T-cell (primary cell): ENCODE results near the gene CCSER1. TPM values are rescaled to one million over a fixed set of nuclear protein-coding genes. Genes with fewer than 3 reads are reported as not detected.

Source experiments
- ATAC-seq, 4 experiments: fragments of 200-7000 bp in 3 of 4; fragments of 150-1000 bp in 1 of 4; cut with Tn5 transposase; replicated peaks in 1 of 4; 1 replicate in 3 of 4; 2 replicates in 1 of 4; pipeline ENCODE4 v1.10.0; 2021; ENCODE audit warnings: moderate library complexity in 3 of 4, mild to moderate bottlenecking in 2 of 4, moderate number of reproducible peaks in 1 of 4
- CTCF ChIA-PET, 2 donors: fragments of 300-600 bp; sonication (Branson Sonifier 250); formaldehyde crosslinking; loops; one replicate each; lab custom pipeline; 2022; ENCODE audit warnings: antibody characterized with exemption in 2 of 2; lab: Charles Lee
- POLR2A ChIA-PET, 2 donors: fragments of 300-600 bp; sonication (Branson Sonifier 250); formaldehyde crosslinking; loops; one replicate each; lab custom pipeline; 2022; ENCODE audit warnings: antibody characterized with exemption in 2 of 2; lab: Charles Lee
- DNase-seq, 35 experiments: peaks; one replicate each; pipeline versions ENCODE4 v3.0.0 to v3.0.0-alpha.2; 2013 to 2023
- H3K27ac ChIP-seq: one replicate; pipeline ENCODE4 v1.5.1; 2013; ENCODE audit warnings: low read length
- H3K27me3 ChIP-seq, 2 experiments: replicated peaks in 1 of 2; 1 replicate in 1 of 2; 2 replicates in 1 of 2; pipeline versions ENCODE4 v1.6.1 to v1.7.0; 2013; ENCODE audit warnings: low read length in 1 of 2, mixed read lengths in 1 of 2; ENCODE audit not compliant: control insufficient read depth in 2 of 2, insufficient read depth in 2 of 2; ENCODE audit errors: extremely low read depth in 1 of 2
- H3K36me3 ChIP-seq, 2 donors: 1 replicate in 1 of 2; 2 replicates in 1 of 2; pipeline versions ENCODE4 v1.6.1 to v1.7.0; 2013; ENCODE audit warnings: low read length in 1 of 2; ENCODE audit not compliant: control insufficient read depth in 2 of 2, insufficient read depth in 1 of 2; ENCODE audit errors: extremely low read depth in 1 of 2
- H3K4me1 ChIP-seq, 2 experiments: 1 replicate in 1 of 2; 2 replicates in 1 of 2; pipeline versions ENCODE4 v1.6.1 to v1.7.0; 2013; ENCODE audit warnings: low read length in 2 of 2, mixed read lengths in 1 of 2; ENCODE audit not compliant: insufficient read depth in 2 of 2, control insufficient read depth in 1 of 2; ENCODE audit errors: extremely low read depth in 1 of 2
- H3K4me3 ChIP-seq, 2 donors: 1 replicate in 1 of 2; 2 replicates in 1 of 2; pipeline versions ENCODE4 v1.5.1 to v1.7.0; 2013; ENCODE audit warnings: mild to moderate bottlenecking in 2 of 2, low read length in 1 of 2, moderate library complexity in 1 of 2; ENCODE audit not compliant: control insufficient read depth in 1 of 2; ENCODE audit errors: extremely low read depth in 1 of 2
- H3K9me3 ChIP-seq: 2 replicates; pipeline ENCODE4 v1.7.0; 2013
- H3K27ac Mint-ChIP-seq, 2 donors: one replicate each; pipeline ENCODE4 v1.8.0; 2020 to 2021; ENCODE audit warnings: mild to moderate bottlenecking in 2 of 2, mixed read lengths in 2 of 2
- H3K27me3 Mint-ChIP-seq, 2 donors: one replicate each; pipeline ENCODE4 v1.8.0; 2021 to 2022; ENCODE audit warnings: mixed read lengths in 2 of 2
- H3K36me3 Mint-ChIP-seq: one replicate; pipeline ENCODE4 v1.8.0; 2021; ENCODE audit warnings: mixed read lengths
- H3K4me1 Mint-ChIP-seq, 3 donors: one replicate each; pipeline ENCODE4 v1.8.0; 2020 to 2022; ENCODE audit warnings: mixed read lengths in 3 of 3, mild to moderate bottlenecking in 1 of 3
- H3K4me3 Mint-ChIP-seq, 3 donors: one replicate each; pipeline ENCODE4 v1.8.0; 2020 to 2022; ENCODE audit warnings: mild to moderate bottlenecking in 3 of 3, mixed read lengths in 3 of 3, moderate library complexity in 3 of 3
- H3K9me3 Mint-ChIP-seq, 3 donors: one replicate each; pipeline ENCODE4 v1.8.0; 2020 to 2022; ENCODE audit warnings: mixed read lengths in 3 of 3
- WGBS: methylation state at CpG from one replicate; pipeline ENCODE4 v1.1.5; 2013; ENCODE audit warnings: missing lambda C conversion rate; ENCODE audit not compliant: insufficient coverage; 5-methylcytosine and 5-hydroxymethylcytosine counted together
- total RNA-seq, 35 experiments: library from RNA in 6 of 35; stranded (reverse) in 6 of 35; fragments of 120-200 nt in 1 of 35; gene quantifications; one replicate each; pipeline versions ENCODE4 v1.2.1 to v1.2.4 and lab custom pipeline; 2013 to 2026

The CCSER1 gene
- total RNA-seq, 5 donors from 2014 or later (not counting 1 experiment from before 2014, with no cell fraction given): 0.35 to 1.4 (median 0.98) TPM

DNA sequence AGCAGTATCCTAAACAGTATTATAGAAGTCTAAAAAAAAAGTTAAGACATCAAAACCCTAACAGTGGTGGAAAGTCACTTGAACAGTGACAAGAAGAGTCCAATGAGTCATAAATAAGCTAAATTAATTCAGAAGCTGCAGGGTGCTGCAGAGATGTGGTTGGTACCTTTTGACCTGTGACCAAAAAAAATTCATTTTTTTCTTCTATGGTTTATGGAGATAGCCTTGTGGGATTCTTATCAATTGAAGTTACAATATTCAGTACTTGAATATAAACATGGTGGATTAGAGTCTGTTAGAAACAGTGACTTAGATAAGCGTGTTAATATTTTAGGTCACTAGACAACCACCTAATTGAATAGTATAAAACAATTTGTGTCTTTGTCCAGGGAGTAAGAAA is 35.4 kb downstream of the CCSER1 start:
- Histone ChIP-seq H3K36me3 (no peaks in the 10 kb centered on the region), H3K27me3 (no peaks in the 10 kb centered on the region), H3K4me1 (no peaks in the 10 kb centered on the region), H3K4me3 (no peak overlapping the region), H3K9me3 (no peaks in the 10 kb centered on the region), H3K27ac (no peak overlapping the region)
- Mint-ChIP-seq H3K4me1 (no peaks in the 10 kb centered on the region), H3K27me3 (no peaks in the 10 kb centered on the region), H3K27ac (no peak overlapping the region), H3K4me3 (no peak overlapping the region), H3K9me3 (no peaks in the 10 kb centered on the region), H3K36me3 (no peaks in the 10 kb centered on the region)
- ChIA-PET CTCF (no interaction called here), POLR2A (interaction anchor here in 1 of 2 donors (0.6 kb wide), 1 partner anchor 318 kb away, joined by 3 read pairs; no protein-coding TSS in a partner anchor)
- ATAC-seq (no peak), DNase-seq (no peak)
- no CpG with 5 or more reads among the region's 1 CpG for WGBS

DNA sequence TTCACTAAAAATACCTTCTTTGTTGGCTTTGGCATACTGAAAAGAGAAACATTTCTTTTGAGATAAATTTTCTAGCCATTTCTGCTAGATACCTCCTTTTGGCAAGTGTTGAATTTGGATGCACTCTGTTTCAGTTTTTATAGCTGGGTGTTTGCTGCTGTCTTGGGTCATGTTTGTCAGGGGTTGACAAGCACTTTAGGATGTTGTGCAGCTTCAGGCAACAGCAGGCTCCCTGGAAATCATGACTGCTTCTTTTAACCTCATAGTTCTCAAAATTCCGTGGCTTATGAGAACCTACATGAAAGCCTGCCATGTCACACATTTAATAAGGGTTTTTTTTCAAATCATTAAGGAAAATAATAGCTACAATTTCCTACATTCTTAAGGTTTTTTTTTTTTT is 36.7 kb downstream of the CCSER1 start:
- no CpG with 5 or more reads among the region's 1 CpG for WGBS
- Mint-ChIP-seq H3K9me3 (no peaks in the 10 kb centered on the region), H3K4me3 (no peak overlapping the region), H3K4me1 (no peaks in the 10 kb centered on the region), H3K36me3 (no peaks in the 10 kb centered on the region), H3K27me3 (peaks cover 0 to 1% of the 10 kb centered on the region in 2 donors), H3K27ac (no peak overlapping the region)
- Histone ChIP-seq H3K9me3 (no peaks in the 10 kb centered on the region), H3K4me1 (no peaks in the 10 kb centered on the region), H3K4me3 (no peak overlapping the region), H3K27ac (no peak overlapping the region), H3K36me3 (no peaks in the 10 kb centered on the region), H3K27me3 (no peaks in the 10 kb centered on the region)
- CTCF ChIA-PET: no interaction called here
- ATAC-seq (no peak), DNase-seq (no peak)
- POLR2A ChIA-PET: no interaction called here

DNA sequence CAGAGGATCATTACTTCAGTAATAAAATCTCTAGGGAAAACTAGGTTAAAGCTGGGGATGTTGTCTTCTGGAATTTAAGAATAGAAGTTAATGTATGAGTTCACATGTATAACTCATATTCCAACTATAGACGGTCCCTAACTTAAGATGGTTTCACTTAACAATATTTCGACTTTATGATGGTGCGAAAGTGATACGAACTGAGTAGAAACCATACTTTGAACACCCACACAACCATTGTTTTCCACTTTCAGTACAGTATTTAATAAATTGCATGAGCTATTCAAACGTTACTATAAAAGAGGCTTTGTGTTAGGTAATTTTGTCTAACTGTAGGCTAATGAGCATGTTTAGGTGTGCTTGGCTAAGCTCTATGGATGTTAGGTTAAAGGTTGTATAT is 38.7 kb downstream of the CCSER1 start:
- no peak for ATAC-seq
- CTCF ChIA-PET: no interaction called here
- H3K27ac Mint-ChIP-seq: no peak overlapping the region

DNA sequence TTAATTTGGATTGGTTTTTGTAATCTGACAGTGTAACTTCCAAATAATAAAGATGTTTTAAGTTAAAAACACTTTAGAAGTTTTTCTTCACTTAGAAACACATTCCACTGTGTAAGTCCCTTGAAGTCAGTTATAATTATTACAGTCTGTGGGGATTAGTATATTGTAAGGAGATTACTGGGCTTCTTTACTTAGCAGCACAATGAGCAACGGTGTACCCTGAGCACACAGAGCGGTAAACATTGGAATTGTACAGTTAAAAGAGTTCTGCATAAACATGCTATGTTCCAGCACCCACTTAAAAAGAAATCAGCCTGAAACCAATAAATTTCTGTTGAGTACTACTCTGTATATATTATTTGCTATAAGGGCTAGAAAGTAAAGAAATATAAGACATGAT is 44.3 kb downstream of the CCSER1 start:
- Mint-ChIP-seq H3K27ac (no peak overlapping the region), H3K27me3 (peaks cover 0 to 1% of the 10 kb centered on the region in 2 donors), H3K36me3 (no peaks in the 10 kb centered on the region), H3K4me1 (no peaks in the 10 kb centered on the region), H3K4me3 (no peak overlapping the region), H3K9me3 (peaks cover 0 to 8% (median 8%) of the 10 kb centered on the region in 3 donors)
- Histone ChIP-seq H3K36me3 (no peaks in the 10 kb centered on the region), H3K4me3 (no peak overlapping the region), H3K27me3 (no peaks in the 10 kb centered on the region), H3K9me3 (no peaks in the 10 kb centered on the region), H3K4me1 (no peaks in the 10 kb centered on the region), H3K27ac (no peak overlapping the region)
- ATAC-seq: no peak
- no peak for DNase-seq
- ChIA-PET POLR2A (no interaction called here), CTCF (no interaction called here)
- no CpG with 5 or more reads among the region's 2 CpGs for WGBS

More for the DNA sequence above, 38.7 kb downstream of the CCSER1 start:
- H3K27me3 Mint-ChIP-seq: peaks cover 0 to 1% of the 10 kb centered on the region in 2 donors
- no peak overlapping the region for H3K27ac ChIP-seq
- H3K36me3 ChIP-seq: no peaks in the 10 kb centered on the region
- DNase-seq: no peak
- POLR2A ChIA-PET: no interaction called here
- H3K9me3 ChIP-seq: no peaks in the 10 kb centered on the region
- no peak overlapping the region for H3K4me3 Mint-ChIP-seq
- no peaks in the 10 kb centered on the region for H3K36me3 Mint-ChIP-seq
- no peaks in the 10 kb centered on the region for H3K4me1 Mint-ChIP-seq
- WGBS: no CpG with 5 or more reads among the region's 5 CpGs
- H3K9me3 Mint-ChIP-seq: peaks cover 0 to 8% (median 8%) of the 10 kb centered on the region in 3 donors
- no peak overlapping the region for H3K4me3 ChIP-seq
- no peaks in the 10 kb centered on the region for H3K4me1 ChIP-seq
- H3K27me3 ChIP-seq: no peaks in the 10 kb centered on the region

DNA sequence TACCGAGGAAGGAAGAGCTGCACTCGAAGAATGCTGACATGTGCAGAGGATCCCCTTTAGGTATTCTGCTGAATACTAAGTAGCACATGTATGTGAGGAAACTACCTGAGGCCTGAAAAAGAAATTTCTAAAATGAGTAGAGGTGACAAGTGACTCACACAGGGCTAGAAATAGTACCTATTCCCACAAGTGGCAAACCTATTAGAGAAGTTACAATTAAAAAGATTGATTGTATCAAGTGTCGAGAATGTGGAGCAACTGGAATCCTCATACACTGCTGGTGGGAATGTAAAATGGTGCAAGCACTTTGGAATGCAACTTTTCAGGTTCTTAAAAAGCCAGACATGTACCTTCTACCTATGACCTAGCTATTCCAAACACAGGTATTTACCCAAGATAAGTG is 47.4 kb downstream of the CCSER1 start:
- Histone ChIP-seq H3K9me3 (no peaks in the 10 kb centered on the region), H3K27ac (no peak overlapping the region), H3K4me3 (no peak overlapping the region), H3K4me1 (no peaks in the 10 kb centered on the region), H3K27me3 (no peaks in the 10 kb centered on the region), H3K36me3 (no peaks in the 10 kb centered on the region)
- ATAC-seq: no peak
- Mint-ChIP-seq H3K4me3 (no peak overlapping the region), H3K27ac (no peak overlapping the region), H3K9me3 (peaks cover 0 to 7% (median 7%) of the 10 kb centered on the region in 3 donors), H3K36me3 (no peaks in the 10 kb centered on the region), H3K27me3 (no peaks in the 10 kb centered on the region), H3K4me1 (no peaks in the 10 kb centered on the region)
- CTCF ChIA-PET: no interaction called here
- POLR2A ChIA-PET: no interaction called here
- WGBS: 100% methylated on average over 2 of the region's 3 CpGs
- DNase-seq: no peak

DNA sequence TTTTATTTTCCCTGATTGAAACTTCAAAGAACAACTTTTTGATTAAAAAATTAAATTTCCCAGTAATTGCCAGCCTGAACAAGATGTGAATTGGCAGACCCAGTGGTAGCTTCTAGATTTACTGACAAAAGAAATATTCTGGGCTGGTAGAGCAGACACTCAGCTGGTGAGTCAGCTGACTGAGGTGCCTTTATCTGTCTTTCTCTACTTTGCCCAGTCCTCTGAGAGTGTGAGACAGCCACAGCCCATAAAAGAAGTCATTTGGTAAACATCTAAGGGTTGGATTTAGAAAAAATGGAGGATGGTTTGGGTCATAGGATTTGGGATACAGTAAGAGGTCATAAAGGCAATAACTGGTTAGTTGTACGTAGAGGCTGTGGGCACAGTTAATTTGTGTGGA is 54.5 kb downstream of the CCSER1 start:
- Histone ChIP-seq H3K4me1 (no peaks in the 10 kb centered on the region), H3K27me3 (no peaks in the 10 kb centered on the region), H3K4me3 (no peak overlapping the region), H3K9me3 (no peaks in the 10 kb centered on the region), H3K27ac (no peak overlapping the region), H3K36me3 (no peaks in the 10 kb centered on the region)
- DNase-seq (no peak), ATAC-seq (no peak)
- Mint-ChIP-seq H3K27ac (no peak overlapping the region), H3K4me1 (no peaks in the 10 kb centered on the region), H3K4me3 (no peak overlapping the region), H3K9me3 (no peaks in the 10 kb centered on the region), H3K27me3 (peaks cover 0 to 6% of the 10 kb centered on the region in 2 donors), H3K36me3 (no peaks in the 10 kb centered on the region)
- ChIA-PET CTCF (no interaction called here), POLR2A (no interaction called here)
- no CpG with 5 or more reads among the region's 1 CpG for WGBS

DNA sequence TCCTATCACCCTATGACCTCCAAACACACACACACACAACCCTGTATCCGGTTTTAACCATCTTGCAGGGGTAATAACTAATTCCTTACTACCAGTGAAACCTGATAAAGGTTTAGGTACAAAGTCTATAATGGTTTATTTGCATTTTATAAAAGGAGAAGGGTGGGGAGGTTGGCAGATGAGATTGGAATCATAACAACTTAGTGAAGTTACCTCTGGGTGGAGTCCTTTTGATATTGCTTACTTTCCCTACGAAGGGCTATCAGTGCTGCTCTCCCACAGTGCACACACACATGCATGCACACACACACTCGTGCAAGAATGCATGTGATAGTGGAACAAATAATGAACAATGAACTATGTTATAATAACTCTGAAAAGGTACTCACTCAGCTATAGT is 56.1 kb downstream of the CCSER1 start:
- Mint-ChIP-seq H3K27me3 (peaks cover 0 to 6% of the 10 kb centered on the region in 2 donors), H3K4me3 (no peak overlapping the region), H3K27ac (no peak overlapping the region), H3K9me3 (no peaks in the 10 kb centered on the region), H3K36me3 (no peaks in the 10 kb centered on the region), H3K4me1 (no peaks in the 10 kb centered on the region)
- ATAC-seq (no peak), DNase-seq (no peak)
- H3K4me1 ChIP-seq: no peaks in the 10 kb centered on the region
- no CpG with 5 or more reads among the region's 3 CpGs for WGBS
- H3K4me3 ChIP-seq: no peak overlapping the region
- no peaks in the 10 kb centered on the region for H3K9me3 ChIP-seq
- no peak overlapping the region for H3K27ac ChIP-seq
- ChIA-PET CTCF (no interaction called here), POLR2A (no interaction called here)
- H3K36me3 ChIP-seq: no peaks in the 10 kb centered on the region
- no peaks in the 10 kb centered on the region for H3K27me3 ChIP-seq
